ENCODE measurements around the gene MTHFSD.

Gene MTHFSD

DNA sequence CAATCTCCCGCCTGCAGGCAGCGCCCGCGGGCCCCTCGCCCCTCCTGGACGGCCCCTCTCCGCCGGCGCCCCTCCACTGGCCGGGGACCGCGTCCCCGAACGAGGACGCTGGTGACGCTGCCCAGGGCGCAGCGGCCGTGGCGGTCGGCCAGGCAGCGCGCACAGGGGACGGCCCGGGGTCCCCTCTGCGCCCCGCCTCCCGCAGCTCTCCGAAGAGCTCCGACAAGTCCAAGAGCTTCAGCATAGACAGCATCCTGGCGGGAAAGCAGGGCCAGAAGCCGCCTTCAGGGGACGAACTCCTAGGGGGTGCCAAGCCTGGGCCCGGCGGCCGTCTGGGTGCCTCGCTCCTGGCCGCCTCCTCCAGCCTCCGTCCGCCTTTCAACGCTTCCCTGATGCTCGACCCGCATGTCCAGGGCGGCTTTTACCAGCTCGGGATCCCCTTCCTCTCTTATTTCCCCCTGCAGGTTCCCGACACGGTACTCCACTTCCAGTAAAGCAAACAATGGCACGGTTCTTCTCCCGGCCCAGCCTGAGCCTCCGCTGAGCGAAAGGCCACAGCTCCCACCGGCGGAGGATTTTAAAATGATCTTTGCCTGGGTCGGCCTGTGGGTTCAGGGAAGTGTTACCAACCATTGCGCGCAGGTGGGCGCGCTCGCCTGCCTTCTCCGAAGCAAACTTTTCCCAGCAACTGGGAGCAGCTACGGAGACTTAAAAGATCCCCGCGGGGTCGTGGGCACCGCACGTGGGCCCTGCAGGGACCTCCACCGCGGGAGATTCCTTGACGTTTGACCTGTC, 24.4 kb upstream of the MTHFSD start:
- H3K9me3 ChIP-seq (ENCODE audit: insufficient read depth, low read depth, low read length), result peaks cover 5% of the 10 kb centered on the region
- H4K8ac ChIP-seq (ENCODE audit: low read depth, low read length), result no peak overlapping the region
- no peak overlapping the region for H3K18ac ChIP-seq (ENCODE audit: low read length)
- no peak for DNase-seq
- H4K91ac ChIP-seq (ENCODE audit: low read depth, low read length), result no peak overlapping the region
- no peak overlapping the region for H2AK5ac ChIP-seq (ENCODE audit: low read length)
- WGBS (ENCODE audit: extremely low coverage, insufficient coverage, insufficient read length), result no CpG with 5 or more reads among the region's 69 CpGs
- peaks cover 2% of the 10 kb centered on the region for H3K79me2 ChIP-seq (ENCODE audit: control insufficient read depth, insufficient read depth, low read length, poor library complexity)
- no peak overlapping the region for H2BK120ac ChIP-seq (ENCODE audit: insufficient read depth, low read length, poor library complexity)
- H3K27me3 ChIP-seq (ENCODE audit: insufficient read depth, low read length), result peaks cover 52% of the 10 kb centered on the region
- no peak overlapping the region for H2BK5ac ChIP-seq (ENCODE audit: low read depth, low read length, poor library complexity)
- peaks cover 8% of the 10 kb centered on the region for H3K79me1 ChIP-seq (ENCODE audit: low read length)
- H2BK12ac ChIP-seq (ENCODE audit: low read length), result no peak overlapping the region
- H3K4ac ChIP-seq (ENCODE audit: low read depth, low read length), result no peak overlapping the region
- no peak overlapping the region for H3K4me3 ChIP-seq (ENCODE audit: low read depth, low read length)
- no peak overlapping the region for H3K23ac ChIP-seq (ENCODE audit: low read length)
- H3K36me3 ChIP-seq (ENCODE audit: control insufficient read depth in 1 of 2, insufficient read depth in 2 of 2, low read length in 2 of 2), result no peaks in the 10 kb centered on the region
- peak overlapping the region; percentile 6 for H2AFZ ChIP-seq (ENCODE audit: insufficient read depth, low read length, poor library complexity)
- peaks cover 11 to 21% of the 10 kb centered on the region in 2 experiments for H3K4me1 ChIP-seq (ENCODE audit: control insufficient read depth in 1 of 2, insufficient read depth in 2 of 2, low read length in 2 of 2)
- H3K14ac ChIP-seq (ENCODE audit: low read length), result no peak overlapping the region
- no peak overlapping the region for H4K12ac ChIP-seq (ENCODE audit: low read depth, low read length)
- peak overlapping the region; percentile 69 for H3K4me2 ChIP-seq (ENCODE audit: low read length)
- H3K27ac ChIP-seq (ENCODE audit: low read depth, low read length), result no peak overlapping the region
- no peak overlapping the region for H3K9ac ChIP-seq (ENCODE audit: low read length)

DNA sequence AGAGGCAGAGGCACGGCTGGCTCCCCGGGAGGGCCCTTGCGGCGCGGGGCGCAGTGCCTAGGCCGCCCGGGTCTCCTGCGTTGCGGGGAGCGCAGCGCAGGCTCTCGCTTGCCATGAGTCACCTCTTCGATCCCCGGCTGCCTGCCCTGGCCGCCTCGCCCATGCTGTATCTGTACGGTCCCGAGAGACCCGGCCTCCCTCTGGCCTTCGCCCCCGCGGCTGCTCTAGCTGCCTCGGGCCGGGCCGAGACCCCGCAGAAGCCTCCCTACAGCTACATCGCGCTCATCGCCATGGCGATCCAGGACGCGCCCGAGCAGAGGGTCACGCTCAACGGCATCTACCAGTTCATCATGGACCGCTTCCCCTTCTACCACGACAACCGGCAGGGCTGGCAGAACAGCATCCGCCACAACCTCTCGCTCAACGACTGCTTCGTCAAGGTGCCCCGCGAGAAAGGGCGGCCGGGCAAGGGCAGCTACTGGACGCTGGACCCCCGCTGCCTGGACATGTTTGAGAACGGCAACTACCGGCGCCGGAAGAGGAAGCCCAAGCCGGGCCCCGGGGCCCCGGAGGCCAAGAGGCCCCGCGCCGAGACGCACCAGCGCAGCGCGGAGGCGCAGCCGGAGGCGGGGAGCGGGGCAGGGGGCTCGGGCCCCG, 23.7 kb upstream of the MTHFSD start:
- no peak overlapping the region for H2AFZ ChIP-seq (ENCODE audit: insufficient read depth, low read length, poor library complexity)

DNA sequence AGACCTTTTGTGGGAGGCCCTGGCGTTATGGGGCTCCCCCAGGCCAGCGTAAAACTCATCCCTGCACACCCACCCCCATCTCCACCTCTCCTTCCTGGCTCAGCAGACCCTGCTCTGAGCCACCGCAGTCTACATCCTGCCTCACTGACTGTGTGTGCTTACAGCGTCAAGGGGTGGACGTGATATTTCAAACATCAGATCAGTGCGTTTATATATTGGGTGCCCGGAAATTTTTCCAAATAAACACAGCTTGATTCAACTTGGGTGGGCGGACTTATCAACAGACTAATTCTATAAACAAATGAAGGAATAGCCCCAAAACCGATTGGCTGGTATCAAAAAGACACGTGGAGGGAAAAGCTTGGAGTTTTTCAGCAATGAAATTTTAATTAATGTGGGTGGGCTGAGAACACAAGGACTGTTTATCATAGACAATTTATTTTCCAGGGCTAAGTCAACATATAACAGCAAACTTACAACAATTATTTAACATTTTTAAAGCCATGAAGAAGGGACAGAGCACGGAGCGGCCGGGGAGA, 23.1 kb upstream of the MTHFSD start, which contains the start of gene FOXL1:
TSS of gene FOXL1 (plus strand) at position 489 of the 539 bp plus-strand sequence. CDS start 175 bp downstream, outside the sequence.
- Histone ChIP-seq H4K91ac (ENCODE audit: low read depth, low read length) (no peak within 1 kb of the TSS), H3K18ac (ENCODE audit: low read length) (no peak within 1 kb of the TSS), H4K12ac (ENCODE audit: low read depth, low read length) (no peak within 1 kb of the TSS), H2BK120ac (ENCODE audit: insufficient read depth, low read length, poor library complexity) (no peak within 1 kb of the TSS), H3K4me3 (ENCODE audit: low read depth, low read length) (no peak within 1 kb of the TSS), H3K4ac (ENCODE audit: low read depth, low read length) (no peak within 1 kb of the TSS), H2BK5ac (ENCODE audit: low read depth, low read length, poor library complexity) (no peak within 1 kb of the TSS), H3K79me2 (ENCODE audit: control insufficient read depth, insufficient read depth, low read length, poor library complexity) (peaks cover 2% of the 10 kb centered on the region), H3K4me2 (ENCODE audit: low read length) (peak within 1 kb of the TSS; percentile 69), H4K8ac (ENCODE audit: low read depth, low read length) (no peak within 1 kb of the TSS), H3K36me3 (ENCODE audit: control insufficient read depth in 1 of 2, insufficient read depth in 2 of 2, low read length in 2 of 2) (no peaks in the 10 kb centered on the region), H3K23ac (ENCODE audit: low read length) (no peak within 1 kb of the TSS), H3K9me3 (ENCODE audit: insufficient read depth, low read depth, low read length) (peaks cover 5% of the 10 kb centered on the region), H3K27me3 (ENCODE audit: insufficient read depth, low read length) (peaks cover 55% of the 10 kb centered on the region), H3K9ac (ENCODE audit: low read length) (no peak within 1 kb of the TSS), H2AK5ac (ENCODE audit: low read length) (no peak within 1 kb of the TSS), H2BK12ac (ENCODE audit: low read length) (no peak within 1 kb of the TSS), H3K27ac (ENCODE audit: low read depth, low read length) (no peak within 1 kb of the TSS), H3K79me1 (ENCODE audit: low read length) (peaks cover 8% of the 10 kb centered on the region), H3K14ac (ENCODE audit: low read length) (no peak within 1 kb of the TSS), H2AFZ (ENCODE audit: insufficient read depth, low read length, poor library complexity) (peak within 1 kb of the TSS; percentile 6), H3K4me1 (ENCODE audit: control insufficient read depth in 1 of 2, insufficient read depth in 2 of 2, low read length in 2 of 2) (peaks cover 19 to 26% of the 10 kb centered on the region in 2 experiments)
- no peak for DNase-seq
- no CpG with 5 or more reads among the region's 13 CpGs for WGBS (ENCODE audit: extremely low coverage, insufficient coverage, insufficient read length)

More for the DNA sequence above, 23.7 kb upstream of the MTHFSD start:
- Histone ChIP-seq H3K18ac (ENCODE audit: low read length) (no peak overlapping the region), H3K27ac (ENCODE audit: low read depth, low read length) (no peak overlapping the region), H3K4me1 (ENCODE audit: control insufficient read depth in 1 of 2, insufficient read depth in 2 of 2, low read length in 2 of 2) (peaks cover 13 to 21% of the 10 kb centered on the region in 2 experiments), H3K14ac (ENCODE audit: low read length) (no peak overlapping the region), H4K12ac (ENCODE audit: low read depth, low read length) (no peak overlapping the region), H3K79me2 (ENCODE audit: control insufficient read depth, insufficient read depth, low read length, poor library complexity) (peaks cover 2% of the 10 kb centered on the region), H3K9ac (ENCODE audit: low read length) (no peak overlapping the region), H4K8ac (ENCODE audit: low read depth, low read length) (no peak overlapping the region), H3K4ac (ENCODE audit: low read depth, low read length) (no peak overlapping the region), H3K4me3 (ENCODE audit: low read depth, low read length) (no peak overlapping the region), H3K9me3 (ENCODE audit: insufficient read depth, low read depth, low read length) (peaks cover 5% of the 10 kb centered on the region), H4K91ac (ENCODE audit: low read depth, low read length) (no peak overlapping the region), H3K23ac (ENCODE audit: low read length) (no peak overlapping the region), H3K4me2 (ENCODE audit: low read length) (peak overlapping the region; percentile 69), H2BK120ac (ENCODE audit: insufficient read depth, low read length, poor library complexity) (no peak overlapping the region), H2BK12ac (ENCODE audit: low read length) (no peak overlapping the region), H2AK5ac (ENCODE audit: low read length) (no peak overlapping the region), H3K79me1 (ENCODE audit: low read length) (peaks cover 8% of the 10 kb centered on the region), H2BK5ac (ENCODE audit: low read depth, low read length, poor library complexity) (no peak overlapping the region), H3K36me3 (ENCODE audit: control insufficient read depth in 1 of 2, insufficient read depth in 2 of 2, low read length in 2 of 2) (no peaks in the 10 kb centered on the region), H3K27me3 (ENCODE audit: insufficient read depth, low read length) (peaks cover 52% of the 10 kb centered on the region)
- no CpG with 5 or more reads among the region's 69 CpGs for WGBS (ENCODE audit: extremely low coverage, insufficient coverage, insufficient read length)
- DNase-seq, result no peak

DNA sequence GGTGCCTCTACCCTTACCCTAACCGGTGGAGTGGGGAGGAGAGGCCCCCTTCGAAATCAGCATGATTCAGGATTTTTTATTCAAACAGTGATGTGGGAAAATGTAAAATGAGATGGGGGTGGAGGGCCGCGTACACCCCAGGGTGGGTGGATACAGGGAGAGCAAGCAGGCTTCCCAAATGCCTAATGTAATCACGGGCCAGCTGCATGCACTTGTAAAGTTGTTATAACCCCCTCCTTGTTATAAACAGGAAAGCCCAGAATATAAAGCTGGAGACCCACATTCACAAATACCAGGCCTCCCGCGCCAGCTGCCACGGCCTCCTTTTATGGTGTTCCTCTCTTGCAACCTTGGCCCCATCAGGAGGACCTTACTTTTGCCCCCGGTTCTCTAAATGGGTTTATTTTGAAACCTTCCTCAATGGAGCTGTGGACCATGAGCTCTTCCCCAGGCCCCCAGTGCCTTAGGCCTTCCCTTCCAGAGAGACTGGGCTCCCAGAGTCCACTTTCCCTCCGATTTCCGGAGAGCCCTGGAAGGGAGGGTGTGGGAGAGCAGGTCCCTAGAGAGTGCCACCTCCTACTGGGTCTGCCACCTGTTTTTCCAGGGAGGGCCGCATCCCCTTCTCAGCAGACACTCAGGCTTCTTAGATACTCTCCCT, 22.4 kb upstream of the MTHFSD start:
- peaks cover 5% of the 10 kb centered on the region for H3K9me3 ChIP-seq (ENCODE audit: insufficient read depth, low read depth, low read length)
- no peak overlapping the region for H3K14ac ChIP-seq (ENCODE audit: low read length)
- H2BK120ac ChIP-seq (ENCODE audit: insufficient read depth, low read length, poor library complexity), result no peak overlapping the region
- peaks cover 8% of the 10 kb centered on the region for H3K79me1 ChIP-seq (ENCODE audit: low read length)
- WGBS (ENCODE audit: extremely low coverage, insufficient coverage, insufficient read length), result no CpG with 5 or more reads among the region's 12 CpGs
- H3K9ac ChIP-seq (ENCODE audit: low read length), result no peak overlapping the region
- H3K79me2 ChIP-seq (ENCODE audit: control insufficient read depth, insufficient read depth, low read length, poor library complexity), result peaks cover 2% of the 10 kb centered on the region
- no peak overlapping the region for H3K27ac ChIP-seq (ENCODE audit: low read depth, low read length)
- no peak overlapping the region for H4K91ac ChIP-seq (ENCODE audit: low read depth, low read length)
- H2BK5ac ChIP-seq (ENCODE audit: low read depth, low read length, poor library complexity), result no peak overlapping the region
- H4K12ac ChIP-seq (ENCODE audit: low read depth, low read length), result no peak overlapping the region
- no peaks in the 10 kb centered on the region for H3K36me3 ChIP-seq (ENCODE audit: control insufficient read depth in 1 of 2, insufficient read depth in 2 of 2, low read length in 2 of 2)
- peaks cover 57% of the 10 kb centered on the region for H3K27me3 ChIP-seq (ENCODE audit: insufficient read depth, low read length)
- H3K4ac ChIP-seq (ENCODE audit: low read depth, low read length), result no peak overlapping the region
- H2AFZ ChIP-seq (ENCODE audit: insufficient read depth, low read length, poor library complexity), result no peak overlapping the region
- peak overlapping the region; percentile 8 for H3K4me2 ChIP-seq (ENCODE audit: low read length)
- no peak overlapping the region for H2BK12ac ChIP-seq (ENCODE audit: low read length)
- no peak overlapping the region for H3K18ac ChIP-seq (ENCODE audit: low read length)
- H3K23ac ChIP-seq (ENCODE audit: low read length), result no peak overlapping the region
- no peak for DNase-seq
- no peak overlapping the region for H4K8ac ChIP-seq (ENCODE audit: low read depth, low read length)
- no peak overlapping the region for H3K4me3 ChIP-seq (ENCODE audit: low read depth, low read length)
- H2AK5ac ChIP-seq (ENCODE audit: low read length), result no peak overlapping the region
- H3K4me1 ChIP-seq (ENCODE audit: control insufficient read depth in 1 of 2, insufficient read depth in 2 of 2, low read length in 2 of 2), result peaks cover 22 to 30% of the 10 kb centered on the region in 2 experiments

Data from trophoblast cell (in vitro differentiated cells and primary cell).